NK-92 (cell line): Measurements from ENCODE around the gene PRM2.

Source experiments
- DNase-seq: peaks from one replicate; lab custom pipeline; 2025; ENCODE audit not compliant: unreplicated experiment; lab: John Stamatoyannopoulos, UW

PRM2 gene

DNA sequence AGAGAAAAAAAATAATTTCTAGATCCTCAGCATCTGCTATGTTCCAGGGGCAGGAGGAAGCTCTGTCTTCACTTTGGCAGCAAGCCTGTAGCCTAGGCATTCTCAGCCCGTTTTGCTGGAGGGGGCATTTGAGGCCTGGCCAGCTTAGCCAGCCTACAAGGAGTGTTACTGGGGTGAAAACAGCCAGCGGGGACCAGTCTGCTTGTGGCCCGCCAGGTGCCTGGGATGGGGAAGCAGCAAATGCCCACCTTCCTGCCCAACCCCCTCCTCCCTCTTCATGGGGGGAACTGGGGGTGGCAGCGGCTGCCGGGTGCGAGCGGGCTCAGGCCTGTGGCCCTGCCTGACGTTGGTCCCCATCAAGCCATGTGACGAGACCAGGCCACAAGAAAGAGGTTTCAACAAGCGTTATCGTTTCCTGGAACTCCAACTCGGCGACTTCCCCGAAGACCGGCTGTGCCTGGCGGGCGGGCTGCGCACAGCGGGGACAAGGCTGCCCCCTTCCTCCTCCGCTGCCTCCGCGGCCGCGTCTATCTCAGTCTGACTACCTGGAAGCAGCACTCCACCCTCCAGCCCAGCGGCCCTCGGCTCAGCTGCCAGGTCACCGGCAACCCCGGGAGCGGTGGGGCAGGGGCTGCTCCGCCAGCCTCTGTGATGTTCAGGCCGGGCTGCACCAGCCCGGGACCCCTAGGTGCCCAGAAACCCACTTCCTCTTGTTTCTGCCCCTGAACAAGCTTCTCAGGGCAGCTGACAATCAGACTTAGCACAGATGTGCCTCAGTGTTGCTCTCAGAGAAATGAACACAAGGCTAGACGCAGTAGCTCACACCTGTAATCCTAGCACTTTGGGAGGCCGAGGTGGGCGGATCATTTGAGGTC is 43.2 kb downstream of the PRM2 start:
- no peak for DNase-seq

GRCh38 chr16:11232302-11232851 is 43.9 kb downstream of the PRM2 start:
- no peak for DNase-seq

DNA sequence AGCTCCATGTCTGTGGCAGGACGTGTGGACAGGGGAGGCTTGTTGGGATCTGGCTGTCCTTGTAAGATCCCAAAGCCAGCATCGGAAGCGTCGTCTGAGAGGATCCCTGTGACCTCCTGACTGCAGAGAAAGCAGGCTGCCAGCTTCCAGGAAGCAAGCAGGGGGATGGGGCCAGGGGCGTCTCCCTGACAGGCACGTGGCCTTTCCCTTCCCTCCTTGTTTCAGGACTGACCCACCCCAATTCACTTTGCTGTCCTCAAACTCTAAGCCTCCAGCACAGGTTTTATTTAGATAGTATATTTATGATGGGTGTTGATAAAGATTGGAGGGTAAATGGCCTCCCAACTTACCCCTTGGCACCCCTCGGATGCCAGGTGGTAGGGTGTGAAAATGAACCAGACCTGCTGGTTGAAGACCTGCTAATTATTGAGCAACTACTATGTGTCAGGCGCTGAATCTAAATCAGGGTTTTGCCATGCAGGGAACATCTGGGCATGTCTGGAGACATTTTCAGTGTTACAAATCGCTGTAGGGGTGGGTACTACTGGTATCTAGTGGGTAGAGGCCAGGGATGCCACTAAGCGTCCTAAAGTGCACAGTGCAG is 44.8 kb downstream of the PRM2 start:
- DNase-seq: no peak

DNA sequence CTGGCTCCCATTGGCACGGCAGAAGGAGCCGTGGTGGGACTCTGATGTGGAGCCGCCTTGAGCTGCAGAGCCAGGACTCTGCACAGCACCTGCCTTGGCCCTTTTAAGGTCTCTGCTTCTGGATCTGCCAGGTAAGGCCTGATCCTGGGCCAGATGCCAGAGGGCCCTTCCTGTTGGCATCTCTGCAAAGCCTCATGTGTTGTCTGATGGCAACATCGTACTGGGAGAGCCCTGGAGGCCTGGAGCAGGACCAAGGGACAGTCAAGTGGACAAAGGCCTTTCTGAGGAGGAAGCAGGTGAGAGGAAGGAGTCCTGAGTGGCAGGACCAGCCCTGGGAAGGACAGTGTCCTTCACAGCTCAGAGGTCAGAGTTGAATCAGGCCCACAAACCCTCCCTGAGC is 46.4 kb downstream of the PRM2 start:
- DNase-seq: no peak

DNA sequence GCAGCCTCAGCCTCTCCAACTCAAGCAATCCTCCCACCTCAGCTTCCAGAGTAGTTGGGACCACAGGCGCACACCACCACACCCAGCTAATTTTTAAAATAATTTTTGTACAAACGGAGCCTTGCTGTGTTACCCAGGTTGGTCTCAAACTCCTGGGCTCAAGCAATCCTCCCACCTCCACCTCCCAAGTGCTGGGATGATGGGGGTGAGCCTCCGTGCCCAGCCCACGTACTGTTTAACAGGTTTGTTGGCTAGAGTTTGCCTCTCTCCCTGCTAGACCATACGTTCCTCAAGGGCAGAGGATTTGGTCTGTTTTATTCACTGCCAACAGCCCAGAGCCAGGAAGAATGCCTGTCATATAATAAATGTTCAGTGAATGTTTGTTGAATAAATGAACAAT is 46.8 kb downstream of the PRM2 start:
- no peak for DNase-seq

- DNase-seq: no peak
These were observed 50.4 kb downstream of the PRM2 start for GRCh38 chr16:11225677-11226549.
